MV-4-11 (cell line): ENCODE measurements around the gene TYMP.
A peak's percentile ranks its signal among the peaks of the same experiment; 100 is the strongest.

Experiments used
- DNase-seq: peaks from one replicate; lab custom pipeline; 2025; lab: John Stamatoyannopoulos, UW

TYMP gene

DNA sequence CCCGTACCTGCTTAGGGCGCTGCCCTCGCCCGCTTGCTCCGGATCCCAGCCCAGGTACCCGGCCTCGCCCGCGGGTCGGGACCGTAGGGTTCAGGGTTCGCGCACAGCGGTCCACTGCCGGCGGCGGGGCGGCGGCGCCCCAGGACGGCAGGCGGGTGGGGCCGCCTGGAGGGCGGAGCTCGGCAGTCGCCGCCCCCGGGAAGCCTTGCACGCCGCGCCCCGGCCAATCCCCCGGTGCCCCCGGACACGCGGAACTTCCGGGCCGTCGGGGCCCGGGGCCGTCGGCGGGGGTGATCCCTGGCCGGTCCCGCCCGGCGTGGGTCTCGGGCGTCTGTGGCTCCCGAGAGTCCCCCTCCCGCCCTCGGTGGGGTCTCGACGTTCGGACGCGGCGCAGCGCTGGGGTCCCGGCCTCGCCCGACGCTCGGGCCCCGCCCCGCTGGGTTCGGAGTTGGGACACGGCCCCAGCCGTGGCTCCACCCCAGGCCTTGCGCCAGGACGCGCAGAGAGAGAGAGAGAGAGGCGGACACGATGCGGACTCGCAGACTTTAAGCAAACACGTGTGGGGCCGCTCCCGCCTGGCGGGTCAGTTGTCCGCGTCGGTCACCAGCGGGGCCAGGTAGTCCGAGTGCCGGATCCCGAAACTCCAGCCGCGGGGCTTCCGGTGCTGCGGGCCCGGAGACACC lies at the start of gene TYMP:
TSS of gene TYMP (minus strand) at position 116 of the 683 bp plus-strand sequence. CDS start 303 bp downstream, outside the sequence.
- peak; percentile 81 for DNase-seq

GRCh38 chr22:50578776-50579310 lies 49.0 kb upstream of the TYMP start:
- DNase-seq, result no peak

GRCh38 chr22:50577987-50578775 lies 48.4 kb upstream of the TYMP start, which contains the start of gene CPT1B:
Gene CPT1B, minus strand, starts transcription at chr22:50578427. Its CDS starts 512 bp downstream, at chr22:50577915.
- DNase-seq, result no peak

DNA sequence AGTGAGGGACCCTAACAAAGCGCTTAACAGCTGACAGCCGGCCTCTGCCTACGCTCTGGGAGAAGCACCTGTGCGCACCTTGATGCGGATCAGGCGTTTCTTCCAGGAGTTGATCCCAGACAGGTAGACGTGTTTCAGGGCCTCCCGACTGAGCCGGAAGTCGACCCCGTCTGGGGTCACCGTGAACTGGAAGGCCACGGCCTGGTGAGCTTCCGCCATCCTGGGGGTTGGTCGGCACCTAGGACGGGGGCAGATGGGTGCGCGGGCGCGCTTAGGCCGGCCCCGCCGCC lies 47.8 kb upstream of the TYMP start:
- DNase-seq, result no peak

GRCh38 chr22:50576806-50577696 lies 47.2 kb upstream of the TYMP start:
- DNase-seq, result no peak

GRCh38 chr22:50576070-50576469 lies 46.3 kb upstream of the TYMP start:
- DNase-seq, result no peak

- no peak for DNase-seq
These were observed 45.7 kb upstream of the TYMP start for GRCh38 chr22:50575426-50575941.

GRCh38 chr22:50574383-50574755 lies 44.6 kb upstream of the TYMP start:
- DNase-seq, result no peak

GRCh38 chr22:50573491-50574382 lies 43.9 kb upstream of the TYMP start:
- no peak for DNase-seq

GRCh38 chr22:50572965-50573364 lies 43.2 kb upstream of the TYMP start:
- DNase-seq, result no peak

DNA sequence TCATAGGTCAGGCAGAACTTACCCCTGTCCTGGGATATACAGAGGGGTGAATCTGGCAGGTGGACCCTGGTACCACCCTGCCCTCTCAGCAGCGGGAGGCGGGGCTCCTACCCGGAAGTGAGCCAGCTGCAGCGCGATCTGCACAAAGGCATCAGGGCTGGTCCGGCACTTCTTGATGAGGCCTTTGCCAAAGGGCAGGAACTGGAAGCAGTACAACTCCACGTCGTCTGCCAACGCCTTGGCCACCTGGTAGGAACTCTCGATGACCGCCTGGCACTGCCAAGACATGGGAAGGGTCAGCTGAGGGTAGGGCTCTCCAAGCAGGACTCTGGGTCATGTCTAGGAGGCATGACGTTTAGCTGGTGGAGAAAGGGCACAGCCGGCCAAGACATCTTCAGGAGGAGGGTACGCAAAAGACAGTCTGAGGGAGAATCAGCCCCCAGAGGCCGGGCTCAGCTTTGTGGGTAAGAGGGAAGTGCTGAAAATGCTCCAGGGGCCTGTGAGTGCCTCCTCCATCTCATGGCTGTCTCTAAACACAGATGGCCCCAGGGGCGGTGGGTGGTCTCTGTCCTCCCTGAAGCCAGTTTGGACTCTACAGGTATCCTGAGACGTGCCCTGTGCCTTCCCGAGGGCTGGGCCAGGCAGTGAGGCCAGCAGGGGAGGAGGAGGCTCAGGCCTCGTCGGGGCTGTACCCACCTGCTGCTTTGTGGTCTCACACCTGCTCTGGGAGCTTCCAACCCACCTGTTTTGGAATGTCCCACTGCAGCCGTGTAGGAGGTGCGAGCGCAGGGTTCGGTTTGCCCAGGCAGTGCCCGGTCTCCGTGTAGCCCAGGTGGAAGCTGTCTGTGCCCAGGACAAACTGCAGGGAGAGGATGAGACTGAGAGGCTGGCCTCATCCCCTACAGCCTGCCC lies 41.7 kb upstream of the TYMP start:
- no peak for DNase-seq

- no peak for DNase-seq
These were observed 41.0 kb upstream of the TYMP start for GRCh38 chr22:50570861-50571260.

GRCh38 chr22:50569896-50570535 lies 40.2 kb upstream of the TYMP start:
- no peak for DNase-seq

GRCh38 chr22:50569041-50569459 lies 39.2 kb upstream of the TYMP start:
- DNase-seq, result no peak

GRCh38 chr22:50568626-50569025 lies 38.8 kb upstream of the TYMP start:
- no peak for DNase-seq

DNA sequence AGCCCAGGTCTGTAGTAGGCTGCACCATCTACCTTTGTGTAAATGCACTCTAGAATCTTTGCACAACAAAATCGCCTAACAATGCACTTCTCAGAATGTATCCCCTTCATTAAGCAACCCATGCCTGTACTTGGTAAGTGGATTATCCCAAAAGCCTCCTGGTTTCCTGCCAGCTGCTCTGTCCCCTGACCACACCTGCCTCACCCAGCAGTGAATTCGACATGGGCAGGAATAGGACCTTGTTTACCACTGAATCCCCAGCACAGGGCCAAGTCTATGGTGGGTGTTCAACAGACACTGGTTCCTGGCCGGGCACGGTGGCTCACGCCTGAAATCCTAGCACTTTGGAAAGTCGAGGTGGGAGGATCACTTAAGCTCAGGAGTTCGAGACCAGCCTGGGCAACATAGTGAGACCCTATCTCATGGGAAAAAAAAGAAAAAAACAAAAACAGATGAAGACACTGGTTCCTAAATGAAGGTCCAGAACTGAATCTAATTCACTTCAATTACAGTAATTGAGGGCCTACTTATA lies 38.0 kb upstream of the TYMP start:
- no peak for DNase-seq

GRCh38 chr22:50564289-50564688 lies 34.5 kb upstream of the TYMP start:
- DNase-seq, result no peak

- no peak for DNase-seq
These were observed 33.8 kb upstream of the TYMP start for GRCh38 chr22:50563413-50564160.
